Endometrium (tissue), 2 donors: ENCODE data around the gene SAMSN1.
A peak's percentile ranks its signal among the peaks of the same experiment; 100 is the strongest.
"Not testable (repeated sequence)": the region's sequence is repeated elsewhere in the genome, so short reads cannot be mapped to it uniquely, and the experiment has no call there.

ENCODE experiments used
- FAIRE-seq: peaks from 2 replicates; lab custom pipeline; 2012; peaks lifted over from hg19 to GRCh38; lab: Jason Lieb, UNC
- donor health status: control.
- donor health status: control.

SAMSN1 gene

DNA sequence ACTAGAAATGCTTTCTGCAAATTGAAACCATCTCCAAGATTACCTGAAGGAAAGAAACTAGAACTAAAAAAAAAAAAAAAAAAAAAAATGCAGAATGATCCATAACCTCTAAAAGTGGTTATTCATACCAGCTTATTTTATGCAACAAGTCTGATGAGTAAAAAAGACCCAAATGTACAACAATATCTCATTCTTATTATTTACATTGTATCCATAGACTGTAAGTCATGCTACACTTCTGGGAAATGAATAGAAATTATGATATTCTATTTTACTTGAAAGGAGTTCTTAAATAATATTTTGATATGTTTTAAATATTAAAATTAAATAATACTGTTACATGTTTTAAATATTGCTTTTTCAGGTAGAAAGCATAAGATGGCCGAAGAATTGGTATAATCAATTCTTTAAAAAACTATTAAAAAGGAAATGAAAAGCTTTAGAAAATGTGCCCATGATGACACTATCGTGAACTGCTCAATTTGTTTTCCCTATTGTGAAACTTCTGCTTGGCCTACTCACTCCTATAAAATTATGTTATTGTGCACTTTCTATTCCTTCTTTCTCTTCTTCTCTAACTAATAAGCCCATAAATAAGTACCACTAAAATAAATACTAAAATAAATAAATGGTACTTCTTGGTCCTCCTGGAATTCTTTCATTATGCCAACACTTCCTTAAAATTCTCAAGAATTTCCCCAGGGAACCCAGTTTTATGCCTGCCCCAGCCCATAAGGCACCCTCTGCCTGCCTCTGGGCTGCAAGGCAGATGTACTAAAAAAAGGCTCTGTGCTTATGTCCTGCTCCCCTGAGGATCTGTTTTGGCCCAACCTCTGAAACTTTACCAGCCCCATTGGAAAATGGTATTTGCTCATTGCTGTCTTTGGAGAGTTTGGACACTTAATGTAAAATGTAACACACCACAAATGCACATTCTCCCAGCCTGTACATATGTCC, 18.1 kb downstream of the SAMSN1 start:
- peak; percentile 12 for FAIRE-seq

DNA sequence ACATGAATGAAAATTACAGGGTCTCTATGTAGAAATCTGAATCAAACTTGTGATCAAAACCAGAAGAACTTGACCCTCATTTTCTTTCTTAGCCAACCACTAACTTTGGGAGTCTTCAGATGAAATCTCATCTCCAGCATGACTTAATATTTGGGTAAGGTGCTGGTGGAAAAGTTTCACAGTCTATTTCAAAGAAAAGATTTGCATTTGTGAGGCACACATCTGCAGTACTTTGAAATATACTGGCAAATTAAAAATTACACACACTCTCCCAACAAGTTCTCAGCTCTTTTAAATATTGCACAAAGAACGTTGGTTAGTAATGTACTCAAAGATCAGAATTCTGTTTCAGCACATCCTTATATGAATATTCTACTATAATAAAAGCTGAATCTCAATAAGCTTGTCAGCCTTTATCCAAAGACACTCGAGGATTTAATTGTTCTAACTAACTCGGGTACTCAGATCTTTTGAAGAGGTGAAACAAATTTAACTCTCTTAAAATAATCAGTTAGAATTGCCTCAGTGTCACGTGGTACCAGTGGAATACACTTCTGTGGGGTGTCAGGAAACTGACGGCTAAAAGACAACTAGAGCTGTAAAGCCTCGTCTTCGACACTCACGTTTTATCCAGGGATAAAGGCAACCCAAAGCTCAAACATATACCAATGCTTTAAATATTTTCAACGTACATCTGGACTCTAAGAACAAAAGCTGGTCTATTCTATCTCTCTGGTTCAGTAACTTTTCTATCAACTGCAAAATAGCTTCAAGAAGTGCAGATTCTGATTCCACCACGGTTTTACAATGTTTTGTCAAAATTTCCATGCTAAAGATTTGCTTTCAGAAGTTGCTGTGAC, 19.0 kb downstream of the SAMSN1 start:
- no peak for FAIRE-seq

DNA sequence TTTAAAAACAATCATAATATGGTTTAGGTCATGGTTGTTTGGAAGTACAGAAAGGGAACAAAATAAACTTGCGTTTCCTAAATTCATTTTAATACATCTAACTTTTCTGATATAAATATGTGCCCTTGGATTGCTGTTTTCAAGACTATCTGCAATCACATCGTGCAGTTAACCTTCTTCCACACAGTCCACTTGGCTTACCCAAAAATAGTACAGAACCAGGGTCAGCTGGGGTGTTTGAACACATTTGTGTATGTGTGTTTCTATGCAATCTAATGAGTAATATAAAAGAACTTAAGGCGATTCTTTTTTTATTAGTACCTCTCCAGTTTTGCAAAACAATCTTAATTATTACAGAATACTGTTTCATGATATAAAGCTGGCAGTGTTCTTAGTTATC, 19.9 kb downstream of the SAMSN1 start:
- no peak for FAIRE-seq

DNA sequence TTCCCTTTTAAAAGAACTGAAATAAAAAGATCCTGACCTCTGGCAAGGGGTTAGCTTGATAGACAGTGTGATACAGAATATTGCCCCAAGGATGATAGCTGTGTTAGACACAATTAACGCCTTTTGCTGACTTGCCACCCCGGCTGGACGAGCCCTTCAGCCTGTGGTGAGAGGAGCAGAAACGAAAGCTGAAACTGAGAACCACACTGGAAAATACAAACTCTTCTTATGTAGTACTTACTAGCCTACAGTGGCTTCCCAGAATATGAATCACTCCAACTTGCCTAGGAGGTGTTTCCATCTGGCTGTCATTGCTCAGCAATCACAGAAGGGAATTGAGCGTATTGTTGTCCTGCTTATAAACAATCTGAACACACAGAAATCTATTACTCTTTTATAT, 22.9 kb downstream of the SAMSN1 start:
- FAIRE-seq, result no peak

DNA sequence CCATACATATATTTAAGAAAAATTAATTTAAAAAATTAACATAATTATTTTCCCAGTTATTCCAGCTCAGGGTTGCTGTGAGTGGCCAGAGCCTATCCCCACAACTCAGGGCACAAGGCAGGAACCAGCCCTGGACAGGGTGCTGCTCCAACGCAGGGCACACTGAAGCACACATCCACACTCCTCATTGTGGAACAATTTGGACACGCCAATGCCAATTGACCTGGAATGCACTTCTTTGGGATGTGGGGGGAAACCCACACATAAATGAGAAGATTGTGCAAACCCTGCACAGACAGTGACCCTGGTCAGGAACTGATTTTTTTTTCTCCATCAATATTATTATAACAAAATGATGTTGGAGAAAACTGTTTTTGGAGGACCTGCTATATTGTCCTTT, 23.4 kb downstream of the SAMSN1 start:
- no peak for FAIRE-seq

DNA sequence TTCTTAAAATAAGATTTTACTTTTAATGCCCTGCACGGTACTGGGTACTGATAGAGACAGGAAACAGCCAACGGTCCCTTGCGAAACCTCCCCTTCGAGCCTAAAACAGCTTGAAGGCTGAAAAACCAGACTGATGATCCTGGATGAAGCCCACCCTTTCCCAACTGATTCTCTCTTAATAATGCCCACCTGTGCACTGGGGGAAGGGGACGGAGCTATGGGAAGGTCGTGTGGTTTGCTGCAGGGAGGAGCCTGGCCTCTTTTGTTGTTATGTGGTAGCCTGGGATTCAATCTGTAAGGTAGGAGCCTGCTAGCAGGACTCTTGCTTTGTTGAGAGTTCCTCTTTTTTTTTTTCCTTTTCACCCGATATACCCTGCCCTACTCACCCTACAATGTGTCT, 25.6 kb downstream of the SAMSN1 start:
- no peak for FAIRE-seq

DNA sequence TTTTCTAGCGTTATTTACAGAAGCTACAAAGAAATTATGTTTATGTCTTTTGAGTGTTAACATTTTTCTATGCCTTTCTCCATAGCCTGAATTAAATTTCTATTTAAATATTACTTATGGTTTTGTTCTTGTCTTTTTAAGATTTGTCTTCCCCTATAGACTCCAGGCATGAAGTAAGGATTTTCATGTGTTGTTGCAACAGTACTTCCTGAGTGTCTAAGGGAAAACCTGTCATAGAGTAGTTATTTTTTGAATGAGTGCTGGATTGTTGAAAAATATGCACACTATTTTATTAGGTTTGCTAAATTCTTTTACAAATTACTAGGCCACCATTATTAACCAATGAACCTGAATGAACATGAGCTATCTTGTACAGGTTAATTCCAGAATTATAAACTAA, 27.1 kb downstream of the SAMSN1 start:
- no peak for FAIRE-seq

DNA sequence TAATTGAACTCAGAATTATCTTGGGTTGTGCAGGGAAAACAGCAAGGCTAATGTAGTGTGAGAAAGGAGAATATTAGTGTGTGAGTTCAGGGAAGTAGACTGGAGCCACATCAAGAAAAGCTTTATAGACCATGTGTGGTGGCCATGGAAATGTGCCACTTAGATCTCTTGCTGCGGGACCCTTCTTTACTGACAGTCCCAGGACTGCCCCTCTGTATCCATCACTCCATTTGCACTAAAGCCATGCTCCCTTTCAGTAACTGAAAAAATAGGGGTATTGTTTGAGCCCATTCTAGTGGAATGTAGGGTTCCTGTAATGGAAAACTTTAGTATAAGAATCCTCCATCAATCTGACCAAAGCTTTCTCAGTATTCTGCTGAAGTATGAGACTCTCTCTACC, 32.3 kb downstream of the SAMSN1 start:
- no peak for FAIRE-seq

DNA sequence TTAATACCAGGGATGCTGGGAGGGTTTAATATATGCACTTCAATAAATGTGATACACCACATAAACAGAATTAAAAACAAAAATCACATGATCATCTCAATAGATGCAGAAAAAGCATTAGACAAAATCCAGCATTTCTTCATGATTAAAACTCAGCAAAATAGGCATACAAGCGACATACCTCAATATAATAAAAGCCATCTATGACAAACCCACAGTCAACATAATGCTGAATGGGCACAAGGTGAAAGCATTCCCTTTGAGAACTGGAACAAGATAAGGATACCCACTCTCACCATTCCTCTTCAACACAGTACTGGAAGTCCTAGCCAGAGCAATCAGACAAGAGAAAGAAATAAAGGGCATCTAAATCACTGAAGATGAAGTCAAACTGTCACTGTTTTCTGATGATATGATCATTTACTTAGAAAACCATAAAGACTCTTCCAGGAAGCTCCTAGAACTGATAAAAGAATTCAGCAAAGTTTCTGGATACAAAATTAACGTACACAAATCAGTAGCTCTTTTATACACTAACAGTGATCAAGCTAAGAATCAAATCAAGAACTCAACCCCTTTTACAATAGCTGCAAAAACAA, 39.2 kb downstream of the SAMSN1 start:
- not testable (repeated sequence) for FAIRE-seq

DNA sequence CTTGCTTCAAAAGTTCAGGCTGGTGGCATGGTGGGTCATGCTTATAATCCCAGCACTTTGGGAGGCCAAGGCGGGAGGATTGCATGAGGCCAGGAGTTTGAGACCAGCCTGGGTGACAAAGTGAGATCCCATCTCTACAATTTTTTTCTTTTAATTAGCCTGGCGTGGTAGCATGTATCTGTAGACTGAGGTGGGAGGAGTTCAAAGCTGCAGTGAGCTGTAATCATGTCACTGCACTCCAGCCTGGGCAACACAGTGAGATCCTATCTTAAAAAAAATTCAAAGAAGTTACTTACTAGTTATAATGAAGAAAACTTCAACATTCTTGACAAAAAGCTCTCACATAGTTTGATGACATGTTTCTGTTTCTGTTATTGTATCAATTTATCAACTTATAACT, 45.2 kb downstream of the SAMSN1 start:
- FAIRE-seq, result no peak

DNA sequence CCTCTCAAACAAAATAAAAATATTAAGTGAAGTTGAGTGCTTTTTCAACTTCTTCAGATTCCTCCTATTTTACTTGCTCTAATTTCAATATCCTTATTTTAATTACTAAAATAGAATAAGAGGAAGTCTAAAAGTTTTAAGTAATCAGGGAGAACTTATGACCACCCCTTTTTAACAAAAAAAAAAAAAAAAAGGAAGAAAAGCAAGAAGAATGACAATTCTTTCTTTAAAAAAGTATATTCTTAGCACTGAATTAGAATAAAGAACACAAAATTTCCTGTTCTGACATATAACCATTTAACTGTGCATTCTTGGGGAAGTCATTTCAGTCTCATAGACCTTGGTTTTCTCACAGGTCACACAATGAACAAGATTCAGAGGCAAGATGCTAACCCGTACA, 46.8 kb downstream of the SAMSN1 start:
- FAIRE-seq, result no peak

DNA sequence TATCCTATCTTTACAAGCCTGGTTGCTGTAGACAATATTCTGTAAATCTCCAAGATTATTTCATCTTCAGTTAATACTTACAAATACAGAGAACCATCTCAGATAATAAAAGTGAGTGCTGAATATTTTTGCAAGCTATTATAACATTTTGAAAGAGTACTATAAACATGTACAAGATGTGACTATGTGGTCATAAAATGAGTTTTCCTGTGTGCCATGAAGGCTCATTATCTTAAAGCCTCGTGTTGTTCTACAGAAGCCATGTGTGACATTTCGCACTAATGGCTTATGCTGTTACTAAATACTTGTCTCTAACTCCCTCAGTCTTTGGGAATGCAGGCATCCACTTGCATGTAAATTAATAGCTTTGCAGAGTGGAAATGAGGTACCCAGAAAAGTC, 48.3 kb downstream of the SAMSN1 start:
- no peak for FAIRE-seq

DNA sequence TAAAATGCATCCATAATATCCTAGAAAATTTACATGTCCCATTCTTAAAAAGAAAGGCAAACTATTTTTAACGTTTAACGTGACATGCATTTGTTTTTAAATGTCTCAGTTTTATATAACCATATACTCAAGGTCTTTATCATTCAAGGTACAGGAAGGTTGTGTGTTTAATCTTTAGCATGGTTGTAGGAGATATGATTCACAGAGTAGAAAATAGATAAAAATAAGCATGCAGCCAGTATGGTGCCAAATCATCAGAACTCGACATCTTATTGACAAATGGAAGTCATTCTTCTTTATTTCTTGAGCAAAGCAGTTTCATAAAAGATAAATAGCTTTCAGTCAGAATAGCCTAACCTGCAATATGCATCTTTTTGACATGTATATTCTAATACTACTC, 51.0 kb downstream of the SAMSN1 start:
- no peak for FAIRE-seq

DNA sequence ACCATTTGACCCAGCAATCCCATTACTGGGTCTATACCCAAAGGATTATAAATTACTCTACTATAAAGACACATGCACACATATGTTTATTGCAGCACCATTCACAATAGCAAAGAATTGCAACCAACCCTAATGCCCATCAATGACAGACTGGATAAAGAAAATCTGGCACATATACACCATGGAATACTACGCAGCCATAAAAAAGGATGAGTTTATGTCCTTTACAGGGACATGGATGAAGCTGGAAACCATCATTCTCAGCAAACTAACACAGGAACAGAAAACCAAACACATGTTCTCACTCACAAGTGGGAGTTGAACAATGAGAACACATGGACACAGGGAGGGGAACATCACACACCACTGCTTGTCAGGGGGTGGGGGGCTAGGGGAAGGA, 51.9 kb downstream of the SAMSN1 start:
- FAIRE-seq, result not testable (repeated sequence)

DNA sequence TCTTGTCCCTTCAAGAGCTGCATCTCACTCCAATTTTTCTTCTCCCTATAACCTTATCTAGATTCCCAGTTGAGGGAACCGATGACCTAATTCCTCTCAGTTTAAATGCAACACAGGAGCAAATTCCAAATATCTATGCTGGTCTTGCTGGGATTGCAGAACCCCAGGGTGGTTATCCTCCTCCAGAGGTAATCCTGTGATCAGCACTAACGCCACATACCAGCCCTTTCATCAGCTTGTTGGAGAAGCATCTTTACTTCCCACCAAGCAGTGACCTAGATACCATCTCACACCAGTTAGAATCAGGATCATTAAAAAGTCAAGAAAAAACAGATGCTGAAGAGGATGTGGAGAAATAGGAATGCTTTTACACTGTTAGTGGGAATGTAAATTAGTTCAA, 52.4 kb downstream of the SAMSN1 start:
- FAIRE-seq, result no peak

DNA sequence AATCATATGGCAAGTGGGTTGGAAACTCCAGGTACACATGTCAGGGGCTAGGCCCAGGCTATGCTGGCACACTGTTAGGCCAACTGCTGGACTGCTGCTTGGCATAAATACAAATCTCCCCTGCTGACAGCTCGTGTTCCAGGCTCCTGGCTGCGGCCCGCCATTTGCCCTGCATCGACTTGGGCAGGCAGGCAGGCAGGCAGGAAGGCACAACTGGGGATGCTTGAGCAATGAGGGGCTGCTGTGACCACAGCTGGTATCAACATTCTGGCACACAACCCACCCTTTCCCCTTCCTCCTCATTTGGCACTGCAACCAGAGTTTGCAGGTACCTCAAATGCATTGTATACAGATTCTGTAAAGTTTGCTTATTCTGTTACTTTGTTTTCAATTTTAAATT, 53.2 kb downstream of the SAMSN1 start:
- no peak for FAIRE-seq

DNA sequence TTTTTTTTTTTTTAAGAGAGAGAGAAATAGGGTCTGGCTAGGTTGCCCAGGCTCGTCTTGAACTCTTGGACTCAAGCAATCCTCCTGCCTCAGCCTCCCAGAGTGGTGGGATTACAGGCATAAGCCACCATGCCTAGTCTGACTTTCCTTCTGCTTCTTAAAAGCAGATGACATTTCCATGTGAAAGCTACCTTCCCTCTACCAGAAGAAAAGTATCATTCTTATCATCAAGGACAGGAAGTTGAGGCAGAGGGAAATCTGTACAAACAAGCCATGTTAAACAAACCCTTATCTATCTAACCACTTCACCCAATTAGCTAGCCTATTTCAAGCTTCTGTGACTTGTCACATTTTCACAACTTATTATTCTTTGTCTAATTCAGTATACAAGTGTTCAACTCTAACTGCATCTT, 54.8 kb downstream of the SAMSN1 start:
- no peak for FAIRE-seq

DNA sequence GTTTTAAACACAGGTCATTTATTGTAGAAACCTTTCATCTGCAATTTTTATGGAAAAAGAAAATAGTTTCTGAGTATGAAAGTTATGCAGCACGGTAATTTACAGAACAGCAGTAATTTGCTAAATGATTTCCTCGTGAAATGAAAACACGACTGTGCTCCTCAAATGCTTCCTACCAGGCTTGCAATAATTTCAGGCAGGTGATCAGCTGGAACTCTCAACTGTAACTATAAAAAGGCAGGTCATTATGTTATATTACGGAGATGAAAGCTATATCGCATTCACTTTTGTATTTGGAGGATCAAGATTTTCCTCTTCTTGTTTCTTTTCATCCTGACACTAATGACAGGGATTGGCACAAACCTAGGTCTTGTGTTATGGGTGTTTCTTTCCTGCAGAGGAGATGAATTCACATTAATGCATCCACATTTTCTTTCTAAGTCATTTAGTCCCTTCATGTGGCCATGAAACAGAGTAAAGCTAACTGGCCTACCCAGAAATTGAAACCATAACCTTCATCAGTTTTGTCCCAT, 57.4 kb downstream of the SAMSN1 start:
- FAIRE-seq, result no peak

DNA sequence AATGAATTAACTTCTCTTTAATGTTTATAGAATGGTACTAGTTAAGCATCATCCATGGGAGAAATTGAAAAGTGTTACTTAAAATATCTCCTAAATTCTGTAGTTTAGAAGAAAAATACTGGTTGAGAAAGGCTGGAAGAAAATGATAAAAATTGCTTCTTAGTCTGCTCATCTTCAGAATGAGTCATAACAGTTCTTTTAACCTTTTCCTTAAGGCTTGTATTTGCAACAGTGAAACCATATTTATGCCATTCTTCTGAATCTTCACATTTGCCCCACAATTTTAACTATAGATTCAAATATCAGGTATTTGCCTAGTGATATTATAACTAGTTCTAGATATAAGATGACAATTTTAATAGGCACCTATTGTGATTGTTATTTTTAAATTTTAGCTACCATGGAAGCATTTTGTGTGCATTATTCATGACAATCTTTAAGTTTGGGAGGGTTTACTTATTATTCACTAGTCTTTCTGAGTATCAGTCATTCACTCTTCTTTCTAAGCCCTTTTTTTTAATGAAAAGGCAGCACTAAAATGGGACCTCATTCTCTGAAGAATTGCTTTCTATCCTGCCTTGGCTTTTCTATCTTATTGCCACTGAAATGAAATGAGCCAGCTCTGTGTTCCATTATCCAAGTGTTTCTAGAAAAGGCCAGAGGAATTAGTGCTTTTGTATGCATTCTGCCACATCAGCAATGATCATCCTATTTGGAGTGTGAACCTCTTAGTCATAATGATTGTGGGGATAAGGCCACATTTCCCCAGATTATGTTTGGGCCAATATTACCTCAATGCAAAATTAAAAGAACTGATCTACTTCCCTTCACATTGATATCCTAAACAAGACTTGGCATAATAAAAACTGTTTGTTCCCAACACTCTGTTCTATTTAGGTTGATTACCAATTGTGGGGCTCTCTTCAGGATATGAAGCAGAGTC, 58.4 kb downstream of the SAMSN1 start:
- FAIRE-seq, result no peak

DNA sequence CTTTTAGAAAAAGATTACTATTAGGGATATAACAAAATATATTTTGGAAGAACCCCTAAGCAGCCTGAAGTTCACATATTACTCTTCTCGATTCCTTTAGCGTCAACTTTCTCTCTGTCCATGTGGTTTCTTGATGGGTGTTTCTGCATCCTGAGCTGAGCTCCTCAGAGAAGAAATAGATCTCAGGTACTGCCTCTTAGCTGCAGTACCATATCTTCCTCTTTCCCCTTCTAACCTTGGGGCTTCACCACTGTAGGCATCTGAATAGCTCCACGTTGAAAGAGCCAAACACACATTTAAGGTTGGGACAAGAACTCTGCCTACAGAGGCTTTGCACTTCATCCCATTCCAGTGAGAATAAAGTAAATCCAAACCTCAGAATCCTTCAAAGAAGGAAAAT, 59.2 kb downstream of the SAMSN1 start:
- no peak for FAIRE-seq
